Activated CD8-positive, alpha-beta memory T cell treated with anti-CD3 and anti-CD28 coated beads for 48 hours (primary cell): ENCODE measurements around the gene SNRPA.
"Not testable (repeated sequence)": the region's sequence is repeated elsewhere in the genome, so short reads cannot be mapped to it uniquely, and the experiment has no call there.

Experiments
- DNase-seq, 3 experiments: peaks; one replicate each; pipeline ENCODE4 v3.0.0-alpha.2; 2020; ENCODE audit warnings: low read depth in 2 of 3, low spot score in 2 of 3

SNRPA gene

GRCh38 chr19:40744554-40745401 lies 6.2 kb upstream of the SNRPA start:
- no peak for DNase-seq

- no peak for DNase-seq
Measured at GRCh38 chr19:40745402-40745780, 5.6 kb upstream of the SNRPA start.

- DNase-seq, result no peak
Measured at GRCh38 chr19:40747536-40747935, 3.5 kb upstream of the SNRPA start.

GRCh38 chr19:40750058-40750873 lies 737 bp upstream of the SNRPA start, which contains the start of gene ACTMAP:
ACTMAP (minus strand) TSS chr19:40750477; CDS start chr19:40749803, 674 bp downstream.
- DNase-seq, result peak; percentile 97

GRCh38 chr19:40752257-40752781 lies 1.3 kb downstream of the SNRPA start:
- DNase-seq, result no peak

GRCh38 chr19:40754611-40755247 lies 3.7 kb downstream of the SNRPA start:
- no peak for DNase-seq

GRCh38 chr19:40755248-40755624 lies 4.2 kb downstream of the SNRPA start:
- DNase-seq, result no peak

- no peak for DNase-seq
Measured at GRCh38 chr19:40755791-40756190, 4.8 kb downstream of the SNRPA start.

GRCh38 chr19:40756502-40757110 lies 5.6 kb downstream of the SNRPA start:
- no peak for DNase-seq

GRCh38 chr19:40758491-40758890 lies 7.5 kb downstream of the SNRPA start:
- DNase-seq, result no peak

- no peak for DNase-seq
Measured at GRCh38 chr19:40759352-40759751, 8.3 kb downstream of the SNRPA start.

GRCh38 chr19:40762754-40763470 lies 11.9 kb downstream of the SNRPA start:
- DNase-seq, result no peak

GRCh38 chr19:40763526-40763925 lies 12.5 kb downstream of the SNRPA start:
- DNase-seq, result no peak

- DNase-seq, result no peak
Measured at GRCh38 chr19:40763963-40764362, 13.0 kb downstream of the SNRPA start.

- not testable (repeated sequence) for DNase-seq
Measured at GRCh38 chr19:40766385-40766784, 15.4 kb downstream of the SNRPA start.

GRCh38 chr19:40768869-40769268 lies 17.9 kb downstream of the SNRPA start:
- DNase-seq, result no peak

- DNase-seq, result not testable (repeated sequence)
Measured at GRCh38 chr19:40771101-40771862, 20.3 kb downstream of the SNRPA start.

GRCh38 chr19:40774916-40775631 lies 24.1 kb downstream of the SNRPA start, which contains the start of gene MIA:
MIA (plus strand) TSS chr19:40775521; CDS start chr19:40775543, 22 bp downstream.
- no peak for DNase-seq

GRCh38 chr19:40775632-40776022 lies 24.6 kb downstream of the SNRPA start:
- no peak for DNase-seq
